Astrocyte of the spinal cord (primary cell): ENCODE measurements around the gene UNC5B.

Experiments used
- DNase-seq: peaks from one replicate; pipeline ENCODE4 v3.0.0; 2011; ENCODE audit warnings: low read depth, low spot score
- H3K4me3 ChIP-seq: 2 replicates; pipeline ENCODE4 v1.5.1; 2011; ENCODE audit warnings: low read depth, mild to moderate bottlenecking, low read length, moderate library complexity
- in situ Hi-C: cut with HindIII; loops from 2 replicates; pipeline ENCODE4 v1.10.0; 2017; ENCODE audit warnings: low sequenced_read_pairs
- TF ChIP-seq, protein P1 (sequence below): IDR thresholded peaks from 2 replicates; pipeline ENCODE4 v1.5.1; 2012; ENCODE audit warnings: low read depth, mild to moderate bottlenecking, low read length, inconsistent platforms

The UNC5B gene

DNA sequence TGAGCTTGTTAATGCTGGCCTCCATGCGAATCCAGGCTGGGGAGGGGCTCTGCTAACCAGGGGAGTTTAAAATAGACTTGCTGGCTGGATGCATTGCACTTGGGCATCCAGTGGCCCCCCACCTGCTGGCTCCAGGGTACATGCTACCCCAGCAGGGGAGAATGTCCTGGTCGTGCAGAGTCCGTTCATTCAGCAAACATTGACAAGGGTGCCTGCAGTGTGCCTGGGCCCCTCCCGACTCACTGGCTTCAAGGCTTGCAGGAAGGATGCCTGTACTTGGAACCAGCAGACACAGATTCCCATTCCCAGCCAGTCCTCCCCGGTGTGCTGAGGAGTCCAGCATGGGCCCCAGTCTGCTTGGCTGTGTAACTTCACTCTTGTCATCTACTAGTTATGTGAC is 108.2 kb downstream of the UNC5B start:
- H3K4me3 ChIP-seq = no peak overlapping the region
- TF ChIP-seq, protein P1, sequence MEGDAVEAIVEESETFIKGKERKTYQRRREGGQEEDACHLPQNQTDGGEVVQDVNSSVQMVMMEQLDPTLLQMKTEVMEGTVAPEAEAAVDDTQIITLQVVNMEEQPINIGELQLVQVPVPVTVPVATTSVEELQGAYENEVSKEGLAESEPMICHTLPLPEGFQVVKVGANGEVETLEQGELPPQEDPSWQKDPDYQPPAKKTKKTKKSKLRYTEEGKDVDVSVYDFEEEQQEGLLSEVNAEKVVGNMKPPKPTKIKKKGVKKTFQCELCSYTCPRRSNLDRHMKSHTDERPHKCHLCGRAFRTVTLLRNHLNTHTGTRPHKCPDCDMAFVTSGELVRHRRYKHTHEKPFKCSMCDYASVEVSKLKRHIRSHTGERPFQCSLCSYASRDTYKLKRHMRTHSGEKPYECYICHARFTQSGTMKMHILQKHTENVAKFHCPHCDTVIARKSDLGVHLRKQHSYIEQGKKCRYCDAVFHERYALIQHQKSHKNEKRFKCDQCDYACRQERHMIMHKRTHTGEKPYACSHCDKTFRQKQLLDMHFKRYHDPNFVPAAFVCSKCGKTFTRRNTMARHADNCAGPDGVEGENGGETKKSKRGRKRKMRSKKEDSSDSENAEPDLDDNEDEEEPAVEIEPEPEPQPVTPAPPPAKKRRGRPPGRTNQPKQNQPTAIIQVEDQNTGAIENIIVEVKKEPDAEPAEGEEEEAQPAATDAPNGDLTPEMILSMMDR = no peak
- no peak for DNase-seq
- in situ Hi-C loops = no loop called here

DNA sequence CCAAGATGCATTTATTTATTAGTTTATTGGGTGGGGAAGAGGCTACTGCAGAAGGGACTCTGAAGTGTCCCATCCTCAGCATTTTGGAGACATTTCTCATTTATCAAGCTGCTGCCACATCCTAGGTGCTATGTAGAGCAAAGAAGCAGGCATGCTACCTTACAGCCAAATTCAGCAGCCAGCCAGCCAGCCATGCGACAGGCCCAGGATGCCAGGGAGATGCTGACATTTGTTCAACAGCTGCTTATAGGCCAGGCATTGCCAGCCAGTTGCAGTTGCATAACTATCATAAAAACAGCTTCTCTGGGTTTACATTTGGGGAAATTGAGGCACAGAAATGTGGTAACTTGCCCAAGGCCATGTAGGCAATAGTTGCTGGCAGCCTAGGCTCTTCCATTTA is 109.0 kb downstream of the UNC5B start:
- DNase-seq = no peak
- TF ChIP-seq, protein P1 = no peak
- H3K4me3 ChIP-seq = no peak overlapping the region
- in situ Hi-C loops = no loop called here

DNA sequence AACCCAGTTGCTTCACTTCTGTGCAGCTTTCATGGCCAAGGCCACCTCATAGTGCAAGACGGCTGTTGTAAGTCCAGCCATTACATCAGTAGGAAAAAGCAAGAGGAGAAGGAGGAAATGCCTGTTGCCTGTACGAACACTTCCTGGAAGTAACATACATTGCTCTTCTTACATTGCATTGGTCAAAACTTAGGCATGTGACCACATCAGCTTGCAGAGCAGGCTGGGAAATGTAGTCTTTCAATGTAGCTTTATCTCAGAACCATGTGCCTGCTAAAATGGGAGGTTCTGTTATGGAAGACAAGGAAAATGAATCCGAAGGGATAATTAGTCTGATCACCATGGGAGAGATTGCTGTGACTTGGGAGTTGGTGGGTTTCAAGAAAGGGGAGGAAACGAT is 111.0 kb downstream of the UNC5B start:
- H3K4me3 ChIP-seq = no peak overlapping the region
- in situ Hi-C loops = no loop called here
- no peak for DNase-seq
- TF ChIP-seq, protein P1 = no peak

DNA sequence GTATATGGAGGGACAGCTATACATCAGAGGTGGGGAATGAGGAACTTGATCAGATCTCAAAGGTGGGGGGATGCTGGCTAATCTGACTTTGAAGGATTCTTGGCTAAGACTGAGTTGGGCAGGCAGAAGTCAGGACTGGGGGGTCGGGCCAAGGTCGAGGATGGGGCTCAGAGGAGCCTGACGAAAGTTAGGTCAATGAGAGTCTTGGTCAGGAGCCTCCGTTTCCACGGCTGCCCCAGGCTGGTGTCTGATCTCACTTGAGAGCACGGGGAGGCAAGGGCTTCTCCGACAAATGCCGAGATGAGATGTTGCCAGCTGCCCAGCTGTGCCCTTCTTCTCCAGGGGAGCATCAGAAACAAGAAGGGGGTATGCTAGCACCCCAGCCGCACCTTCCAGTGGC is 112.4 kb downstream of the UNC5B start:
- DNase-seq = no peak
- H3K4me3 ChIP-seq = no peak overlapping the region
- in situ Hi-C loops = no loop called here
- TF ChIP-seq, protein P1 = no peak

DNA sequence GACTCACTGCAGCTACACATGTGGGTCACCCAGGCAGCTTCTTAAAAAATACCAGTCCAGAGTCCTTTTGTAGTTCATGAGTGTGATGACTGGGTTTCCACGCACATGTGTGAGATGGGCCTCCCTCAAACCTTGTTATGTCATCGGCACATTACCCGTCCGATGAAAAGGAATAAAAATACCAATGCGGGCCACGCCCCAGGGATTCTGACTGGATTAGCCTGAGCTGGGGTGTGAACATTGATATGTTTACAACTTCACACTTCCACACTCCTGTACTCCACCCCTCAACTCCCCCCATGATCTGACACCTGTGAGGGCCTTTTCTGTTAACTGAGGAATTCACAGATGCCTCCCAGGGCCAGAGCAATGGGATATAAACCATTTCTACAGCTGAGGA is 112.9 kb downstream of the UNC5B start:
- DNase-seq = no peak
- in situ Hi-C loops = no loop called here
- TF ChIP-seq, protein P1 = no peak
- H3K4me3 ChIP-seq = no peak overlapping the region

DNA sequence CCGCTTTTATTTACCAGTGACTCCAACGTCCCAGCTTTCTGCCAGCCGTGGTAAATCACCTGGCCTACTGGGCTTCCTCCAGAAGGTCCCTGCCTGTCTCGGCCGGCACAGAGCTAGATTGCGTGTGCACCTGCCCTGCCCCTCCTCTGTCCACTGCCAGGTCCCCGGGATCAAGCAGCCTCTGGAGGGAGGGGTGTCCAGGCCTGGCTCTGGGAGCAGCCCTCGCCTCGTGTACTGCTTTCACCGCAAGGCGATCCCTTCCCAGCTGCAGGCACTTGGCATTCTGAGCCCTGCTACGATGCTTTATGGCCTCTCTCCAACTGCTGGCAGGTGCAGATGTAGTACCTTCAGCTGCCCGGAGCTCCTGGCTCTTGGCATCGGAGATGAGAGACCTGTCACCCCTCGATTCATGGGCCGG is 114.1 kb downstream of the UNC5B start:
- DNase-seq = no peak
- H3K4me3 ChIP-seq = no peak overlapping the region
- in situ Hi-C loops = no loop called here
- TF ChIP-seq, protein P1 = no peak

DNA sequence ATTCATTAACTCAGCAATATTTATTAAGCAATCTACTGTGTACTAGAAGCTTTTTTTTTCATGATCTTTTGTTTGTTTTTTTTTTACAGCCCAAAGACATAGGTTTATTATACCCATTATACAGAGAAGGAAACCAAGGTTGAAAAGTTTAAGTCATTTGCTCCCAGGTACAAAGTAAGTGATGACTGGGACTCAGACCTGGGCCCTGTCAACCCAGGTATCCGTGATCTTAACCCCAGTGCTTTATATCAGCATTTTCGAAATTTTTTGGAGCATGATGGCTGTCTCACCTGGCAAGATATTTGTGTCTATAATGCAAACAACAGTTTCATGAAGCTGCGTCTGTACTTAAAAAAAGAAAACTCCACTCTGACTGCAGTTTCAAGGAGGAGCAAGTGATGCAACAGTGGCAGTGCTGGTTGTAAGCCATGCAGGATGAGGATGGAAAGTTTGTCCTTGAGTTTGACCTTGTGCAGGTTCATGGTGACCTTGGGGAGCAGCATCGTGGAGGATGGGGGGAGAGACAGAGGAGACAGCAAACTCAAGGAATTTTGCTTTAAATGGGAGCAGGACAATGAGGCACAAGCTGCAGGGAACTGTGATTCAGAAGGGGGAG is 118.5 kb downstream of the UNC5B start:
- in situ Hi-C loops = no loop called here
- no peak for DNase-seq
- no peak overlapping the region for H3K4me3 ChIP-seq
- TF ChIP-seq, protein P1 = no peak
